Measurements from ENCODE around the gene TPGS2. TPM values are rescaled to one million over a fixed set of nuclear protein-coding genes. Genes with fewer than 3 reads are reported as not detected.

The TPGS2 gene
- total and polyA plus RNA-seq, 2 of the 8 experiments (the other 6 are each of a cell fraction or from before 2014, with no cell fraction given), result 151 to 273 TPM

GRCh38 chr18:36814994-36815393, 13.8 kb downstream of the TPGS2 start:
- Histone ChIP-seq H3K4me3 (ENCODE audit: extremely low read depth in 1 of 4, insufficient read depth in 2 of 4, low read depth in 3 of 4, low read length in 4 of 4) (no peak overlapping the region), H3K4me2 (ENCODE audit: insufficient read depth in 1 of 2, low read depth in 2 of 2, low read length in 2 of 2) (no peak overlapping the region), H2BK20ac (ENCODE audit: low read length) (no peak overlapping the region), H3K4ac (replicated peaks; ENCODE audit: insufficient read length, low read depth, low read length) (no peak overlapping the region), H3K27me3 (replicated peaks in 1 of 4; ENCODE audit: control insufficient read depth in 3 of 4, extremely low read depth in 1 of 4, insufficient read depth in 3 of 4, low read length in 3 of 4) (no peaks in the 10 kb centered on the region), H2BK15ac (ENCODE audit: low read length) (no peak overlapping the region), H2AFZ (ENCODE audit: low read length) (no peak overlapping the region), H3K79me2 (ENCODE audit: control insufficient read depth in 1 of 2, insufficient read depth in 2 of 2, low read length in 2 of 2) (no peaks in the 10 kb centered on the region), H2AK5ac (ENCODE audit: low read depth, low read length) (no peak overlapping the region), H4K91ac (replicated peaks; ENCODE audit: insufficient read length, low read length) (no peak overlapping the region), H3K9me3 (ENCODE audit: insufficient read depth in 2 of 2, low read depth in 1 of 2, low read length in 1 of 2) (no peaks in the 10 kb centered on the region), H3K18ac (ENCODE audit: extremely low read depth, low read length) (no peak overlapping the region), H3K36me3 (ENCODE audit: control insufficient read depth in 2 of 4, insufficient read depth in 4 of 4, low read length in 3 of 4) (peaks cover 6 to 47% (median 19%) of the 10 kb centered on the region in 4 experiments; a peak in 7 of 8 replicates), H3K4me1 (replicated peaks in 1 of 4; ENCODE audit: control insufficient read depth in 3 of 4, insufficient read depth in 4 of 4, low read length in 3 of 4) (no peaks in the 10 kb centered on the region), H2BK5ac (ENCODE audit: low read depth, low read length) (no peak overlapping the region), H4K20me1 (replicated peaks in 1 of 2; ENCODE audit: control insufficient read depth in 1 of 2, insufficient read depth in 2 of 2, low read length in 2 of 2) (no peaks in the 10 kb centered on the region), H3K23me2 (ENCODE audit: low read depth, low read length) (no peaks in the 10 kb centered on the region), H2BK120ac (replicated peaks; ENCODE audit: low read depth, low read length) (no peak overlapping the region), H2BK12ac (ENCODE audit: low read depth, low read length) (no peak overlapping the region), H3K79me1 (ENCODE audit: low read depth, low read length) (no peaks in the 10 kb centered on the region; the same call in 1 of the 2 replicates), H3K23ac (ENCODE audit: insufficient read length) (no peak overlapping the region), H3K27ac (ENCODE audit: low read depth, low read length) (no peak overlapping the region), H4K5ac (ENCODE audit: insufficient read length, low read depth, low read length) (no peak overlapping the region), H3K14ac (ENCODE audit: insufficient read length) (no peak overlapping the region), H3K9ac (replicated peaks in 1 of 4; ENCODE audit: extremely low read depth in 1 of 4, low read depth in 3 of 4, low read length in 3 of 4) (no peak overlapping the region), H4K8ac (ENCODE audit: extremely low read depth, insufficient read depth, low read length) (no peak overlapping the region), H3K56ac (replicated peaks; ENCODE audit: insufficient read length, low read depth, low read length) (no peak overlapping the region)
- FAIRE-seq, result no peak
- ChIA-PET CTCF (ENCODE audit: partially characterized antibody) (interaction anchor here (0.9 to 1.1 kb wide), 2 partner anchors 8 to 46 kb away, joined by 3 to 4 read pairs; no protein-coding TSS in a partner anchor), POLR2A (ENCODE audit: partially characterized antibody) (no interaction called here)
- TF ChIP-seq NANOG (IDR thresholded peaks at IDR 0.05; ENCODE audit: insufficient read depth, low read depth, low read length, poor library complexity, severe bottlenecking) (no peak), CHD2 (IDR thresholded peaks at IDR 0.05; ENCODE audit: low read length) (no peak)
- DNase-seq (ENCODE audit: low read depth in 1 of 2, low spot score in 2 of 2), result no peak
- 63% methylated on average over 1 of the region's 1 CpG; no CpG with 5 or more reads in 1 of the 2 experiments for WGBS, 2 experiments (ENCODE audit: extremely low coverage in 1 of 2, insufficient coverage in 1 of 2, insufficient read length in 1 of 2, insufficient replicate concordance in 2 of 2, low coverage in 1 of 2, low lambda C conversion rate in 2 of 2, missing lambda C conversion rate in 1 of 2)

Measured in H1 (cell line).